HUDEP-2 (cell line): ENCODE results near the gene WDR27.
"Not testable (repeated sequence)": the region's sequence is repeated elsewhere in the genome, so short reads cannot be mapped to it uniquely, and the experiment has no call there.

ENCODE experiments used
- DNase-seq, 76 experiments: peaks; one replicate each; lab custom pipeline; 2025; ENCODE audit not compliant: unreplicated experiment in 76 of 76; lab: John Stamatoyannopoulos, UW

The WDR27 gene

GRCh38 chr6:169536446-169537170 lies 165.2 kb downstream of the WDR27 start:
- DNase-seq = no peak

GRCh38 chr6:169534039-169534421 lies 167.8 kb downstream of the WDR27 start:
- DNase-seq = no peak

DNA sequence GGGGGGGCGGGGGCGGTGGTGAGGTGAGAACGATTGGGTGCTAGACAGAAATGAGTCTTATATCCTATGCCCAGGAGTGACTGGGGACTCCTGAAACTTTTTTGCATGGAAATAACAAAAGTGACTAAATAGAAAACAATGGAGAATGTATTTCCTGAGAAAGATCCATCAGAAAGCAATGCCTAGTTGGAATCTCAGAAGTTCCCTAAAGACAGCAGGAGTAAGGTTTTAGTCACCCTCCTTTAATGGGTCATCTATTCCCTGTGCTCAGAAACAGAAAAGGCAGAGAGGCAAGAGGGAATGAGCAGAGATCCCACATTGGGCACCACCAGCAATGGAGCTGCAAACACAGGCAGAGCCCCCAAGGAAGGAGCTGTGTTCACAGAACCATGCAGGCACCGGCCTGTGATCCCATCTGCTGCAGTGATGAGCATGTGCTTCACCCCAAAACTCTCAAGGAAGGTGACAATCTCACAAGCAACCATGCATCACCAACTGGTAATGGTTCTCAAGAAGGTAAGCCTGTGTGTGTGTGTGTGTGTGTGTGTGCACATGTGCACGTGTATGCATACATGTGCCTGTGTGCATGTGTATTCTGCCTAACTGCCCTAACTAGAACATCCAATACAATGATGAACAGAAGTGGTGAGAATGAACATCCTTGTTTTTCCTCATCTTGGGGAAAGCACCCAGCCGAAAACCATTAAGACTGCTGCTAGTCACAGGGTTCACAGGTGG lies 168.4 kb downstream of the WDR27 start:
- DNase-seq = no peak

DNA sequence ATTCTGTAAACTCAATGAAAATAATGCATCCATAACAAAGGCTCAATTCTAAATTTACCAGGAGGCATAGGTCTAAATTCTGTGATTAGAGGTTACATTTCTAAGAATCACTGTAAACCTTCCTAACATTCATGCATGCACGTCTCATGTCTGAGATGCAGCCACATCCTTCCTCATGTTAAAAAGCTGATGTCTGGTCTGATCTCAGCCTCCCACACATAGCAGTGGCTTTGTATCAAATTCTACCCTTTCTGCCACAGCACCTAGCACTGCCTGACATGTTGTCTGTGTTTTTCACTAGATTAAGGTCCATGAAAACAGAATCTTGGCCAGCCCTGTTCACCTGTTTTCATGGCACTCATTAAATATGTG lies 171.1 kb downstream of the WDR27 start:
- DNase-seq = no peak

DNA sequence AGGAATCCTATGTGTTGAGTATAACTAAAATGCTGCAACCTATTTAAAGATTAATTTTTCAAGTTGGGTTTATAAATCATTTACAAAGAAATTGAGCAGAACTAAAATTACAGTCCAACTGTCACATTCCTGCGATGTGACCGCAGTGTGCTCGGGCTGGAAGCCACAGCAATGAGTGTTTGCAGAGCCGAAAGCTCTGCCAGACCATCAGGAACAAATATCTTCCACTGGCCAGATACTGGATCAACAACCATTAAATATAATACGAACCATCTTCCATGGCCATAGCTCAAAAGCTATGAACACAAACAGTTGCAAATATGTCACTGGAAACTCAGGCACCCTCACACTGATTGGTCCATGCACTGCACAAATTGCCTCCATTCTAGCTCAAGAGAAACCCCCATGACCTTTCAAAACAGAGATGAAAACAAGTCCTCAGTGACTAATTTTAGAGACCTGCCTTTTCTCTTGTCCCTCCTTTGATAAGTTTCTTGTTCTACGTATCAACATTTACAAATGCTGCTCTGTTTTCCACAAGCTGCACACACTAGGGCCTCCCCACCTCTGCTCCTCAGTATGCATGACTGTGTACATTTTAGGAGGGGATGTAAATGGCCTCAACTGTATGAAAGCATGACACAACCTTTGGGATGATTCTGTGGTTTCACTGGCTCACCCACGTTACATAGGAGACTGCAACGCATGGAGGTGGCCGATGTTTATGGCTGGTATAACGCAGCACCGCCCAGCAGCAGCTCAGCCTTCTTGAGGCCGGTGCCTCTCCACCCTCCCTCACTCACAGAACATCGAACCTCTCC lies 171.7 kb downstream of the WDR27 start:
- no peak for DNase-seq

DNA sequence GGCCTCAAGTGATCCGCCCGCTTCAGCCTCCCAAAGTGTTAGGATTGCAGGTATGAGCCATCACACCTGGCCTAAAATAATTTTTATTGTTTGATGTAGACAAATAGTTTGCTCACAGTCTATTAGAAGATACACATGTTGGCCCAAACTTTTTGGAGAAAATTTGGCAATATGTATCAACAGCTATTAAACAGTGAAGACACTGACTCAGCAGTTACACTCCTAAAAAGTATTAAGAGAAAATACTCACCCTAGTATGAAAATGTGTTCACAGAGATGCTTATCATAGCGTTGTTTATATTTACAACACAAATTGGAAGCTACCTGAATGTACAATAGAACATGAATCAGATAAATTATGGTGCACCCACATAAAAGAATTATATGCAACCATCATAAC lies 173.1 kb downstream of the WDR27 start:
- no peak for DNase-seq

DNA sequence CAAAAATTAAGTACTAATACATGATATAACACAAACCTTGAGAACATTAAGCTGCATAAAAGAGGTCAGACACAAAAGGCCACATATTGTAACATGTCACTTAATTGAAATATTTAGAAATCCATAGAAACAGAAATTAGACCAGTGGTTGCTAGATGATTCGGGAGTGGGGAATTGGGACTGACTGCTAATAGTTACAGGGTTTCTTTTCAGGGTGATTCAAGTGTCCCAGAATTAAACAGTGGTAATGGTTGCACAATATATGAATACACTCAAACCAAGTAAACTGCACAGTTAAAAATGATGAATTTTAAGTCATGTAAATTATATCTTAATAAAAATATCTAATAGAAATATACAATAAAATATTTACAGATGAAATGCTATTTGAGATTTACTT lies 174.5 kb downstream of the WDR27 start:
- DNase-seq = no peak

DNA sequence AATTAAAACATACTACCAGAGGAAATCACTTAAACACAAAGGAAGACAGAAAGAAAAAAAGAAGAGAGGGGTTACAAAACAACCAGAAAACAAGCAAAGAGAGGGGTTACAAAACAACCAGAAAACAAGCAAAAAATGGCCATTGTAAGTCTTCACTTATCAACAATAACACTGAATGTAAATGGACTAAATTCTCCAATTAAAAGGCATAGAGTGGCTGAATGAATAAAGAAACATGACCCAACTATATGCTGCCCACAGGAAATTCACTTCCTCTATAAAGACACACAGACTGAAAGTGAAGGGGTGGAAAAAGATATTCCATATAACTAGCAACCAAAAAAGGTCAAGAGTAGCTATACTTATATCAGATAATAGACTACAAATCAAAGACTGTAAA lies 180.0 kb downstream of the WDR27 start:
- DNase-seq = no peak

- no peak for DNase-seq
These were observed 181.7 kb downstream of the WDR27 start for GRCh38 chr6:169520104-169520503.

GRCh38 chr6:169518451-169518850 lies 183.4 kb downstream of the WDR27 start:
- DNase-seq = no peak

- no peak for DNase-seq
These were observed 188.2 kb downstream of the WDR27 start for GRCh38 chr6:169513478-169514193.

DNA sequence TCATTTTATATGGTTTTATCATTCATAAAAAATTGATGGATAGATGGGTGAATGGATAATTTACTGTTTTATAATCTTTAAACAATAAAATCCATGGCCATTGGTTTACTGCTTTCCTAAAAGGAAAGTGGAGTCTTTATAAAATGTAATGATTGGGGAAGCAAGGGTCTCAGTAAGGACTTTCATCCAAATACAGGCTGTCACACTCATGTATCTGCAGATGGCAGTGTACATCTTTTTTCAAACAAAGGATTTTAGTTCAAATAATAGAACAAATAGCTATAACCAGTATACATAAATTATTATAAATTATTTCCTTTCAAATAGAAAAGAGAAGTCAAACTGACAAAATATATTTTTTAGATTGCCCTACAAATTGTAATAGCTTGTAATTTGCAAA lies 190.0 kb downstream of the WDR27 start:
- DNase-seq = not testable (repeated sequence)

- no peak for DNase-seq
These were observed 191.0 kb downstream of the WDR27 start for GRCh38 chr6:169510871-169511270.

DNA sequence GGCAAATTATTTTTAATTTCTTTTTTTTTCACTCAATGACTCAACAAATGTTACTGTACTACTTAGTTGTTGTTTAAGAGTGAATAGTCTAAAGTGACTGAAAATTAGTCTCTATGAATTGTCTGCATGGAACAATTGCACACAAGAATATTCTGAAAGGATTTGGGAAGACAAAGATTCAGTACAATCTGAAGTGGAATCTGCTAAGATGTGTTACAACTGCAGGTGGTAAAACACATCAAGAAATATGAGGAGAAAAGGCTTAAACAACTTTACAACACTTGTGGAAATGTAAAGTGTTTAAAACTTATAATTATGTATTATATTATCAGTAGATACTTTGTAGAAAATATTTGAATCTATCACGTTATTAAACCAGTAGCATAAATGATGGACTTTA lies 193.4 kb downstream of the WDR27 start:
- no peak for DNase-seq

- DNase-seq = no peak
These were observed 198.2 kb downstream of the WDR27 start for GRCh38 chr6:169503422-169504152.

DNA sequence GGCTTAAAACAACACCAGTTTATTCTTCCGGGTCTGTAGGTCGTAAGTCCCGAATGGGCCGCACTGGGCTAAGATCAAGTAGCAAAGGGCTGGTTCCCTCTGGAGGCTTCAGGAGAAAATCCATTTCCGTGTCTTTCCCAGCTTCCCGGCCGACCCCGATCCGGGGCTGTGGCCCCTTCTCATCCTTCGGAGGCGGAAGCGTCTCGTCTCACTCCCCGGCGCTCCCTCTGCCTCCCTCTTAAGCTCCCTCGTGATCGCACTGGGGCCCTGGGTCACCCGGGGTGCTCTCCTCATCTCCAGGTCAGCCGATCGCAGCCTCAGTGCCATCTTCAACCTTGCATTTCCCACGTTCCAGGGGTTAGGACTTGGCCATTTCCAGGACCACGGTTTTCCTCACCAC lies 199.4 kb downstream of the WDR27 start:
- no peak for DNase-seq

DNA sequence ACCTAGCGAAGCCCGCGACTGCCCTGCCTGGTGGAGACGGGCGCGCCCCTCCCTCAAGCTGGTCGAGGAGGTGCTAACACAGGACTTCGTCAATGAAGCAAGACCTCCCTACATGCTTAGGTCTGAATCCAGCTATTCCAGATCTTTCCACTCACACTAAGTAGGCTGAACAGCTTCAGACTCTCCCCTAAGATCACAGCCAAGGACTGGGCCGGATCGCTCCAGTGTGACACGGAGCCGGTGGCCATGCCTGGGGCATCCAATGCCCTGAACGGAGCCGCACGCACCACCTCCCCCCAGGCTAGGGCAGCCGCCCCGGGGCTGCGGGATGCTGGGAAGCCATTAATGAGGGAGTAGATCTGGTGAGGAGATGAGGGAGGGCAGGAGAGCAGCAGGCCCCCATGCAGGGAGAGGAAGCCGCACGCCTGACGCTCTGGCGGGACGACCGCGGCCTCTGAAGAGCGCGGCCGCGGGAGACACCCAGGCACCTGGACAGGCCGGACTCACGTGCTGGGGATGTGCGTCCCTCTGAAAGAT lies 200.0 kb downstream of the WDR27 start:
- DNase-seq = no peak

GRCh38 chr6:169501128-169501527 lies 200.7 kb downstream of the WDR27 start:
- no peak for DNase-seq

- DNase-seq = no peak
These were observed 201.1 kb downstream of the WDR27 start for GRCh38 chr6:169500688-169501087.

- DNase-seq = no peak
These were observed 202.0 kb downstream of the WDR27 start for GRCh38 chr6:169499848-169500247.
